ENCODE data around the gene TGFBR3.

- TF ChIP-seq CTCF (IDR thresholded peaks at IDR 0.05; ENCODE audit: poor library complexity): no peak
- TF ChIP-seq EZH2 (IDR thresholded peaks at IDR 0.05; ENCODE audit: borderline replicate concordance): no peak
- TF ChIP-seq EZH2phosphoT487 (IDR thresholded peaks at IDR 0.05; ENCODE audit: low read depth, severe bottlenecking, unreplicated experiment): no peak
Measured at GRCh38 chr1:91853397-91853796, 32.6 kb downstream of the TGFBR3 start.
